ENCODE results near the gene NCOA7. TPM values are rescaled to one million over a fixed set of nuclear protein-coding genes. Genes with fewer than 3 reads are reported as not detected.

The NCOA7 gene
- total RNA-seq, 1 experiment from 2014 or later = 13.8 TPM

GRCh38 chr6:125754566-125754965 is 36.2 kb upstream of the NCOA7 start:
- CTCF ChIA-PET = interaction anchor here (2.2 to 2.4 kb wide), 3 partner anchors 10 to 441 kb away, joined by 5 to 36 read pairs (median 13); no protein-coding TSS in a partner anchor
- intact Hi-C loops (cut with micrococcal nuclease) = loop anchor here (5.0 kb wide), 1 partner anchor 887 kb away; no protein-coding TSS in a partner anchor
- POLR2A ChIA-PET = no interaction called here

More at GRCh38 chr6:125754566-125754965, 36.2 kb upstream of the NCOA7 start:
- Histone ChIP-seq H3K4me1 (ENCODE audit: control insufficient read depth in 1 of 2, insufficient read depth in 2 of 2, low read length in 2 of 2) (peaks cover 0 to 10% of the 10 kb centered on the region in 2 experiments; a peak in 2 of 4 replicates), H3K27ac (ENCODE audit: low read depth, low read length) (no peak overlapping the region), H3K27me3 (ENCODE audit: insufficient read depth, low read length) (peaks cover 50% of the 10 kb centered on the region), H2AFZ (ENCODE audit: low read depth, low read length, poor library complexity, severe bottlenecking) (no peak overlapping the region), H3K9me2 (ENCODE audit: insufficient read depth) (no peaks in the 10 kb centered on the region), H3K9ac (ENCODE audit: low read length) (no peak overlapping the region), H3K4me2 (ENCODE audit: low read length) (no peak overlapping the region), H3K79me2 (ENCODE audit: insufficient read depth, low read length) (no peaks in the 10 kb centered on the region), H3K36me3 (ENCODE audit: control insufficient read depth in 1 of 2, insufficient read depth in 2 of 2, low read length in 2 of 2) (no peaks in the 10 kb centered on the region), H3K4me3 (replicated peaks in 1 of 2; ENCODE audit: low read depth in 1 of 2, low read length in 2 of 2) (no peak overlapping the region), H3K9me3 (ENCODE audit: control insufficient read depth in 1 of 2, insufficient read depth in 1 of 2, low read depth in 1 of 2, low read length in 2 of 2) (no peaks in the 10 kb centered on the region), H4K20me1 (ENCODE audit: insufficient read depth) (no peaks in the 10 kb centered on the region)
- no peak for ATAC-seq
- DNase-seq (ENCODE audit: low read depth, low spot score) = no peak
- TF ChIP-seq CBX3 (IDR thresholded peaks at IDR 0.05; ENCODE audit: low read depth) (no peak), MAX (IDR thresholded peaks at IDR 0.05) (no peak), ZFX (IDR thresholded peaks at IDR 0.05) (no peak), YY1 (IDR thresholded peaks at IDR 0.05; ENCODE audit: extremely low read depth, insufficient replicate concordance, low read depth, low read length) (no peak), POLR2AphosphoS5 (IDR thresholded peaks at IDR 0.05; ENCODE audit: low read depth, low read length) (no peak), ATF3 (IDR thresholded peaks at IDR 0.05) (no peak), EGR1 (IDR thresholded peaks at IDR 0.05; ENCODE audit: low read depth) (no peak), ZBTB33 (IDR thresholded peaks at IDR 0.05; ENCODE audit: extremely low read depth, insufficient replicate concordance, low read length) (no peak), TCF7L2 (IDR thresholded peaks at IDR 0.05; ENCODE audit: borderline replicate concordance, extremely low read depth, insufficient read depth, insufficient read length) (no peak), POLR2A (IDR thresholded peaks at IDR 0.05; ENCODE audit: borderline replicate concordance, extremely low read depth, insufficient read depth, insufficient read length) (no peak), SIN3A (IDR thresholded peaks at IDR 0.05; ENCODE audit: low read depth) (no peak), CEBPB (IDR thresholded peaks at IDR 0.05; ENCODE audit: low read depth) (no peak), JUND (IDR thresholded peaks at IDR 0.05) (no peak), FOSL1 (IDR thresholded peaks at IDR 0.05; ENCODE audit: low read depth) (no peak), ELF1 (IDR thresholded peaks at IDR 0.05; ENCODE audit: borderline replicate concordance, low read depth) (no peak)
- BruUV-seq (replicated peaks) = no TSS peak
- RAD21 ChIA-PET (ENCODE audit: low non-redundant PET in 1 of 2, low total read pairs in 2 of 2, uncharacterized antibody in 2 of 2, unreplicated experiment in 2 of 2) = no interaction called here
